SU-DHL-6 (cell line): ENCODE measurements around the gene GIPC3.

Source experiments
- CTCF ChIP-seq: fragments of 200-600 bp; sonication (generic); IDR thresholded peaks from one replicate; pipeline ENCODE4 v1.5.1; 2017; ENCODE audit warnings: antibody characterized with exemption, mild to moderate bottlenecking, low read length, moderate library complexity; ENCODE audit not compliant: insufficient read depth, poor library complexity, severe bottlenecking
- EZH2phosphoT487 ChIP-seq: fragments of 200-600 bp; sonication (generic), shearing (Covaris generic); conservative IDR thresholded peaks from 2 replicates; pipeline ENCODE4 v1.6.1; 2018; ENCODE audit warnings: mild to moderate bottlenecking, antibody characterized with exemption, low read length, moderate library complexity, mixed read lengths

- no peak for TF ChIP-seq CTCF
- no peak for TF ChIP-seq EZH2phosphoT487
Observed at GRCh38 chr19:3609779-3610719, 24.8 kb downstream of the GIPC3 start.
